HG03196 (cell line): Measurements from ENCODE around the gene PPP4C.
"Not testable (repeated sequence)": the region's sequence is repeated elsewhere in the genome, so short reads cannot be mapped to it uniquely, and the experiment has no call there.

ENCODE experiments used
- ATAC-seq: cut with Tn5 transposase; IDR thresholded peaks from one replicate; pipeline ENCODE4 v1.9.1; 2021; ENCODE audit not compliant: unreplicated experiment

The PPP4C gene

DNA sequence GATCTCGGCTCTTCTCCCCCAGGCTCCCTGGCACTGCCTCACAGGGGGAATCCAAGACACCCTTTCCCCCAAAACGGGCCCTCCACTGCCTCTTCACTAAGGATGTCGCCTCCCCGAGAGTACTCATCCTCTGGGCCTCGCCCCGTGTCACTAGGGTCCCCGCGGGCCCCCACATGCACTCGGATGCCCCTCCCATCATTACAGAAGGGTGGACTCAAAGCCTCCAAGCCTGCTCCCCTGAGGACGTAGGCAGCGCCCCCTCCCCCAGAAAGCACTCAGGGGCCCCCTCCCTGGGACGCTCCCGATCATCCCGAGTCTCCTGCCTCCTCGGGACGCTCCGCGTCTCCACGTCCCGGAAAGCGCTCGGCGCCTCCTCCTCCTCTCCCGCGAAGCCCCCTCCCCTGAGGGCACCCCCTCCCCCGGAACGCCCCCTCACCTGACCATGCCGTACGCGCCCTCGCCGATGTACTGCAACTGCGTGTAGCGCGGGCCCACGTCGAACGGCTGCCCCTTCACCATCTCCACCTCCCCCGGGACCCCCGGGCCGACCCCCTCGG, 46.9 kb downstream of the PPP4C start:
- ATAC-seq: no peak

DNA sequence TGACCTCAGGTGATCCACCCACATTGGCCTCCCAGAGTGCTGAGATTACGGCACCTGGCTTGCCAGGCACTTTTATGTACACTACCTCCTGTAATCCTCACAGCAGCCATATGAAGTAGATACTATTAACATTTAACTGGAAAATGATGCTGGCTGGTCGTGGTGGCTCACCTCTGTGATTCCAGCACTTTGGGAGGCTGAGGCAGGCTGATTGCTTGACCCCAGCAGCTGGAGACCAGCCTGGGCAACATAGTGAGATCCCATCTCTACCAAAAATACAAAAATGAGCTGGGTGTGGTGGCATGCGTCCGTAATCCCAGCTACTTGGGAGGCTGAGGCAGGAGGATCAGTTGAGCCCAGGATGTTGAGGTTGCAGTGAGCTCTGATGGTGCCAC, 49.2 kb downstream of the PPP4C start:
- ATAC-seq: no peak

DNA sequence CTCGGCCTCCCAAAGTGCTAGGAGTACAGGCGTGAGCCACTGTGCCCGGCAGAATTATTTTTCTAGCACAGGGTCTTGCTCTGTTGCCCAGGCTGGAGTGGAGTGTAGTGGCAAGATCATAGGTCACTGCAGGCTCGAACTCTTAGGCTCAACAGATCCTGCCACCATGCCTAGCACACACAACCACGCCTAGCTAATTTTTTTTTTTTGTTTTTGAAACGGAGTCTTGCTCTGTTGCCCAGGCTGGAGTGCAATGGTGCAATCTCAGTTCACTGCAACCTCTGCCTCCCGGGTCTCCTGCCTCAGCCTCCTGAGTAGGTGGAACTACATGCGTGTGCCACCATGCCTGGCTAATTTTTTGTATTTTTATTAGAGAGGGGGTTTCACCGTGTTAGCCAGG, 49.9 kb downstream of the PPP4C start:
- ATAC-seq: not testable (repeated sequence)

DNA sequence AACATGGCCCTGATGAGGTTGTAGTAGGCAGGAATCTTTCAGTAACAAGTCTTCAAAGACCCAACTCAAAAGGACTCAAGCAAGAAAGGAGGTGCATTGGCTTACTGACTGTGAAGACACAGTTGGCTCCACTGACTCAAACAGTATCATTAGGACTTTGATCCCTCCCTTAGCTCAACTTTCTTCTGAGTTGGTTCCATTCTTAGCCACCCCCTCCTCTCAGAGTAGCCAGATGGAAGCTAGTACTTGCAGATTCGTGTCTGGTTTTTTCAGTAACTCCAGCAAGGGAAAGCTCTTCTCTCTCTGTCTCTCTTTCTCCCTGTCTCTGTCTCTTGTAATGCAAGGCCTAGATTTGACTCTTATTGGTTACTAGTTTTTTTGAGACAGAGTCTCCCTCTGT, 52.2 kb downstream of the PPP4C start:
- no peak for ATAC-seq

DNA sequence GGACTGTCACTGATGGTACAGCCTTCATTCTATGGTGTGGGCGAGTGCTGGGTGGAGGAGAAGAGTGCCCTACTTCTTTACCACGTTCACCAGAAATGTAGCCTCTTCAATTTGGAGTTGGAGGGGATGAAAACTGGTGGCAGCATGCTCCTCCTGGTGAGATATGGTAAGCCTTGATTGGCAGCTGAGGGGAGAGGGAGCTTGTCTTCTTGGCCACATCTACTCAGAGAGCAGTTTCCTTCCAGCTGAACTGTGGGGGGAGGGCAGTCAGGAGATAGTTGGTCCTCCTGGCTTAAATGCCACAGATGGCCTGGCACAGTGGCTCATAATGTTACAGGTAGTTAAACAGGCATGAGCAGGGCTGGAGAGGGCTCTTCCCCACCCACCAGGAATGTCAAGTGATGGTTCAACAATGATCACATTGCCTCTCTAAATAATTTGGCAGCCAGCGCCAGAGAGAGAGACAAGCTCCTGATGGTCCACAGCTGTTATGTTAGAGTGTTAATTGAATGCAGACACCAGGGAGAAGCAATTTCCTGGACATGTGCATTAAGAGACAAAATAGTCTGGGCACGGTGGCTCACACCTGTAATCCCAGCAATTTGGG, 56.2 kb downstream of the PPP4C start:
- ATAC-seq: no peak

DNA sequence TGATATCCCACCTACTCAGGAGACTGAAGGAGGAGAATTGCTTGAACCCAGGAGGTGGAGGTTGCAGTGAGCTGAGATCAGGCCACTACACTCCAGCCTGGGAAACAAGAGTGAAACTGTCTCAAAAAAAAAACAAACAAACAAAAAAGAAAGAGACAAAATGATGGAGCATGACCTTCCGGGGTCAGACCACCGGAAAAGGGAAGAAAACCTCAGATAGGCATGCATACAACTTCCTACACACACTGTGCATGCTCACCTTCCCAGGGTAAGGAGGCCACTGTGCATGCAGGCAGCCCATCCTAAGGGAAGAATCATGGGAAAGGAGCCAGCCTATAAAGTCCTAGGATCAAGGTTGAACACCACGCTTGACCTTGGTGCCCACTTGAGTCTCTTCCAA, 56.8 kb downstream of the PPP4C start:
- ATAC-seq: no peak
